SK-N-SH (cell line): Measurements from ENCODE around the gene NBPF3. TPM values are rescaled to one million over a fixed set of nuclear protein-coding genes. Genes with fewer than 3 reads are reported as not detected.

Experiments used
- CTCF ChIA-PET: fragments of 300-600, 350-600 bp; formaldehyde crosslinking; extraction: SDS; loops from one replicate; lab custom pipeline; 2021; lab: Yijun Ruan, JAX
- POLR2A ChIA-PET: fragments of 350-600 bp; sonication (Branson Sonifier 250); formaldehyde crosslinking; extraction: SDS; loops from one replicate; lab custom pipeline; 2020; ENCODE audit warnings: antibody characterized with exemption, inconsistent platforms; lab: Yijun Ruan, JAX
- DNase-seq: peaks from one replicate; pipeline ENCODE4 v3.0.0; 2012
- H2AFZ ChIP-seq: fragments of 200-600 bp; sonication (generic); 2 replicates; pipeline ENCODE4 v1.8.1; 2016; ENCODE audit warnings: antibody characterized with exemption, mild to moderate bottlenecking, low read depth
- H3F3A ChIP-seq: fragments of 200-600 bp; sonication (generic); replicated peaks from 2 replicates; pipeline ENCODE3; 2016; ENCODE audit warnings: antibody characterized with exemption, mild to moderate bottlenecking; ENCODE audit not compliant: insufficient read depth
- H3K27ac ChIP-seq, 2 experiments: fragments of 200-500 bp in 1 of 2; fragments of 200-600 bp in 1 of 2; sonication (Bioruptor generic) in 1 of 2; sonication (generic), shearing (Covaris generic) in 1 of 2; 2 replicates each; pipeline versions ENCODE4 v1.5.1 to v1.6.1; 2014 to 2016; ENCODE audit warnings: low read depth in 2 of 2, inconsistent platforms in 1 of 2, low read length in 1 of 2, mild to moderate bottlenecking in 1 of 2, mixed read lengths in 1 of 2
- H3K27me3 ChIP-seq: fragments of 200-600 bp; sonication (generic), shearing (Covaris generic); 2 replicates; pipeline ENCODE4 v1.6.1; 2016; ENCODE audit warnings: mixed run types; ENCODE audit not compliant: insufficient read depth
- H3K36me3 ChIP-seq, 2 experiments: fragments of 200-500 bp in 1 of 2; fragments of 200-600 bp in 1 of 2; sonication (Bioruptor generic) in 1 of 2; sonication (generic) in 1 of 2; replicated peaks in 1 of 2; 2 replicates each; pipeline versions ENCODE3 to v1.5.1; 2014 to 2016; ENCODE audit warnings: low read length in 1 of 2, mild to moderate bottlenecking in 1 of 2; ENCODE audit not compliant: insufficient read depth in 2 of 2, control insufficient read depth in 1 of 2
- H3K4me1 ChIP-seq, 2 experiments: fragments of 200-500 bp in 1 of 2; fragments of 200-600 bp in 1 of 2; sonication (Bioruptor generic) in 1 of 2; sonication (generic), shearing (Covaris generic) in 1 of 2; 2 replicates each; pipeline versions ENCODE4 v1.5.1 to v1.6.1; 2014 to 2016; ENCODE audit warnings: low read depth in 1 of 2, low read length in 1 of 2, mixed run types in 1 of 2; ENCODE audit not compliant: insufficient read depth in 2 of 2, control insufficient read depth in 1 of 2
- H3K4me2 ChIP-seq: fragments of 200-600 bp; sonication (generic), shearing (Covaris generic); 2 replicates; pipeline ENCODE4 v1.6.1; 2017; ENCODE audit warnings: mixed run types
- H3K4me3 ChIP-seq, 2 experiments: fragments of 200-500 bp in 1 of 2; fragments of 200-600 bp in 1 of 2; sonication (Bioruptor generic) in 1 of 2; sonication (generic), shearing (Covaris generic) in 1 of 2; 2 replicates each; pipeline versions ENCODE4 v1.5.1 to v1.8.1; 2014 to 2016; ENCODE audit warnings: low read depth in 2 of 2, inconsistent platforms in 1 of 2, low read length in 1 of 2, mild to moderate bottlenecking in 1 of 2, mixed read lengths in 1 of 2, moderate library complexity in 1 of 2
- H3K79me2 ChIP-seq: fragments of 200-600 bp; sonication (generic); 2 replicates; pipeline ENCODE4 v1.8.1; 2017; ENCODE audit warnings: mild to moderate bottlenecking; ENCODE audit not compliant: insufficient read depth
- H3K9ac ChIP-seq: fragments of 200-600 bp; sonication (generic); 2 replicates; pipeline ENCODE4 v1.6.1; 2017; ENCODE audit warnings: mixed run types
- H3K9me2 ChIP-seq: fragments of 200-600 bp; sonication (generic); 2 replicates; pipeline ENCODE4 v1.6.1; 2017; ENCODE audit warnings: mixed run types
- H3K9me3 ChIP-seq: fragments of 200-600 bp; sonication (generic); 2 replicates; pipeline ENCODE4 v1.6.1; 2017; ENCODE audit warnings: mixed run types, mild to moderate bottlenecking, moderate library complexity
- H4K20me1 ChIP-seq: fragments of 200-600 bp; sonication (generic); 2 replicates; pipeline ENCODE4 v1.6.1; 2017; ENCODE audit warnings: mild to moderate bottlenecking, mixed run types; ENCODE audit not compliant: insufficient read depth
- CTCF ChIP-seq: fragments of 200-600 bp; sonication (generic); IDR thresholded peaks from 2 replicates; pipeline ENCODE4 v1.6.1; 2017; ENCODE audit warnings: antibody characterized with exemption, mild to moderate bottlenecking, moderate library complexity
- EP300 ChIP-seq, 2 experiments: IDR thresholded peaks; 2 replicates each; pipeline versions ENCODE4 v1.4.0 to v1.6.1; 2012; ENCODE audit warnings: borderline replicate concordance in 1 of 2, low read depth in 1 of 2, low read length in 1 of 2
- FOXM1 ChIP-seq: IDR thresholded peaks from 2 replicates; pipeline ENCODE4 v1.4.0; 2012; ENCODE audit warnings: low read depth, mild to moderate bottlenecking
- MEF2A ChIP-seq: IDR thresholded peaks from 2 replicates; pipeline ENCODE4 v1.4.0; 2012; ENCODE audit warnings: low read depth, borderline replicate concordance
- MXI1 ChIP-seq: IDR thresholded peaks from 2 replicates; pipeline ENCODE4 v1.6.1; 2012; ENCODE audit warnings: mild to moderate bottlenecking, low read depth, low read length, improper control_type of control experiment
- NRF1 ChIP-seq: IDR thresholded peaks from 2 replicates; pipeline ENCODE4 v1.6.1; 2012; ENCODE audit warnings: low read depth, mild to moderate bottlenecking, low read length
- RAD21 ChIP-seq: IDR thresholded peaks from 2 replicates; pipeline ENCODE4 v1.6.1; 2012; ENCODE audit warnings: mild to moderate bottlenecking, low read length
- REST ChIP-seq: IDR thresholded peaks from 2 replicates; pipeline ENCODE4 v1.6.1; 2012; ENCODE audit warnings: mild to moderate bottlenecking, low read depth, low read length, moderate library complexity
- RFX5 ChIP-seq: IDR thresholded peaks from 2 replicates; pipeline ENCODE4 v1.6.1; 2012; ENCODE audit warnings: mild to moderate bottlenecking, improper control_type of control experiment, low read length
- SMC3 ChIP-seq: IDR thresholded peaks from 2 replicates; pipeline ENCODE4 v1.6.1; 2012; ENCODE audit warnings: low read depth, low read length, improper control_type of control experiment
- TAF1 ChIP-seq: IDR thresholded peaks from 2 replicates; pipeline ENCODE4 v1.6.1; 2012; ENCODE audit warnings: low read depth, mild to moderate bottlenecking, low read length, moderate library complexity, borderline replicate concordance
- YY1 ChIP-seq: IDR thresholded peaks from 2 replicates; pipeline ENCODE4 v1.4.0; 2012; ENCODE audit warnings: low read depth, mild to moderate bottlenecking
- WGBS: methylation state at CpG from one replicate; pipeline ENCODE4 v1.1.6; 2017; ENCODE audit warnings: low lambda C conversion rate; 5-methylcytosine and 5-hydroxymethylcytosine counted together
- polyA plus RNA-seq, 3 experiments: library from polyadenylated mRNA; depleted of rRNA; stranded (reverse); fragments of >200 nt; gene quantifications; 2 replicates each; pipeline ENCODE4 v1.2.3, GENCODE V29; 2012

Gene NBPF3
- polyA plus RNA-seq, 1 of the 3 experiments (the other 2 are of a cell fraction) = 6.4 TPM

GRCh38 chr1:21489146-21489545 is 49.2 kb downstream of the NBPF3 start:
- no peak for DNase-seq
- Histone ChIP-seq H3K9me3 (no peaks in the 10 kb centered on the region), H3K9me2 (no peaks in the 10 kb centered on the region), H3K9ac (no peak overlapping the region), H3K36me3 (no peaks in the 10 kb centered on the region), H3K79me2 (no peaks in the 10 kb centered on the region), H3K4me3 (no peak overlapping the region), H2AFZ (no peak overlapping the region), H3F3A (no peaks in the 10 kb centered on the region), H3K4me2 (no peak overlapping the region), H3K27me3 (no peaks in the 10 kb centered on the region; the same call in 1 of the 2 replicates), H3K27ac (no peak overlapping the region), H4K20me1 (no peaks in the 10 kb centered on the region), H3K4me1 (no peaks in the 10 kb centered on the region)
- POLR2A ChIA-PET = no interaction called here
- TF ChIP-seq RFX5 (no peak), FOXM1 (no peak)
- WGBS = 78% methylated on average over 11 of the region's 11 CpGs
- CTCF ChIA-PET = no interaction called here

GRCh38 chr1:21490774-21491487 is 51.0 kb downstream of the NBPF3 start:
- Histone ChIP-seq H4K20me1 (no peaks in the 10 kb centered on the region), H3K4me1 (no peaks in the 10 kb centered on the region), H3K27me3 (no peaks in the 10 kb centered on the region; the same call in 1 of the 2 replicates), H3K79me2 (no peaks in the 10 kb centered on the region), H3K4me3 (no peak overlapping the region)
- ChIA-PET CTCF (interaction anchor here (0.7 to 2.2 kb wide), 9 partner anchors 9 to 534 kb away, joined by 3 to 12 read pairs (median 4); no protein-coding TSS in a partner anchor), POLR2A (interaction anchor here (0.6 kb wide), 1 partner anchor 11 kb away, joined by 3 read pairs; no protein-coding TSS in a partner anchor)
- WGBS = 54% methylated on average over 8 of the region's 11 CpGs
- peak; percentile 60 for TF ChIP-seq CTCF
- TF ChIP-seq TAF1 = no peak
- TF ChIP-seq RAD21 = peak; percentile 57
- TF ChIP-seq EP300 (IDR thresholded peaks at IDR 0.05; ENCODE audit: borderline replicate concordance in 1 of 2, low read depth in 1 of 2, low read length in 1 of 2) = no peak
- TF ChIP-seq YY1 = no peak
- no peak for TF ChIP-seq REST
- TF ChIP-seq SMC3 = peak; percentile 57
- TF ChIP-seq NRF1 = no peak
- TF ChIP-seq MXI1 = no peak
- TF ChIP-seq MEF2A = no peak
- TF ChIP-seq, all 33 proteins: peak for 3
- Histone ChIP-seq H3F3A (no peaks in the 10 kb centered on the region), H3K36me3 (no peaks in the 10 kb centered on the region), H3K9me2 (no peaks in the 10 kb centered on the region), H2AFZ (no peak overlapping the region), H3K9ac (no peak overlapping the region), H3K4me2 (no peak overlapping the region), H3K27ac (no peak overlapping the region), H3K9me3 (no peaks in the 10 kb centered on the region)
- DNase-seq = peak; percentile 60
